ENCODE measurements around the gene GABRE.

- no peak for TF ChIP-seq CTCF (IDR thresholded peaks at IDR 0.05)
- TF ChIP-seq POLR2A (IDR thresholded peaks at IDR 0.05), result no peak
These were observed 1.3 kb downstream of the GABRE start for GRCh38 chrX:151973060-151973661.
